Mammary epithelial cell (primary cell): ENCODE results near the gene STARD13.

Experiments used
- EZH2 ChIP-seq: IDR thresholded peaks from 2 replicates; pipeline ENCODE4 v1.6.1; 2012; ENCODE audit warnings: low read length, inconsistent platforms, borderline replicate concordance
- TF ChIP-seq, protein P1 (sequence below), 2 donors: IDR thresholded peaks in 1 of 2; conservative IDR thresholded peaks in 1 of 2; 2 replicates each; pipeline ENCODE4 v1.5.1; 2011 to 2012; ENCODE audit warnings: inconsistent platforms in 2 of 2, low read length in 2 of 2, mild to moderate bottlenecking in 2 of 2, control low read depth in 1 of 2, low read depth in 1 of 2; ENCODE audit not compliant: insufficient read depth in 1 of 2; ENCODE audit errors: extremely low read depth in 1 of 2

DNA sequence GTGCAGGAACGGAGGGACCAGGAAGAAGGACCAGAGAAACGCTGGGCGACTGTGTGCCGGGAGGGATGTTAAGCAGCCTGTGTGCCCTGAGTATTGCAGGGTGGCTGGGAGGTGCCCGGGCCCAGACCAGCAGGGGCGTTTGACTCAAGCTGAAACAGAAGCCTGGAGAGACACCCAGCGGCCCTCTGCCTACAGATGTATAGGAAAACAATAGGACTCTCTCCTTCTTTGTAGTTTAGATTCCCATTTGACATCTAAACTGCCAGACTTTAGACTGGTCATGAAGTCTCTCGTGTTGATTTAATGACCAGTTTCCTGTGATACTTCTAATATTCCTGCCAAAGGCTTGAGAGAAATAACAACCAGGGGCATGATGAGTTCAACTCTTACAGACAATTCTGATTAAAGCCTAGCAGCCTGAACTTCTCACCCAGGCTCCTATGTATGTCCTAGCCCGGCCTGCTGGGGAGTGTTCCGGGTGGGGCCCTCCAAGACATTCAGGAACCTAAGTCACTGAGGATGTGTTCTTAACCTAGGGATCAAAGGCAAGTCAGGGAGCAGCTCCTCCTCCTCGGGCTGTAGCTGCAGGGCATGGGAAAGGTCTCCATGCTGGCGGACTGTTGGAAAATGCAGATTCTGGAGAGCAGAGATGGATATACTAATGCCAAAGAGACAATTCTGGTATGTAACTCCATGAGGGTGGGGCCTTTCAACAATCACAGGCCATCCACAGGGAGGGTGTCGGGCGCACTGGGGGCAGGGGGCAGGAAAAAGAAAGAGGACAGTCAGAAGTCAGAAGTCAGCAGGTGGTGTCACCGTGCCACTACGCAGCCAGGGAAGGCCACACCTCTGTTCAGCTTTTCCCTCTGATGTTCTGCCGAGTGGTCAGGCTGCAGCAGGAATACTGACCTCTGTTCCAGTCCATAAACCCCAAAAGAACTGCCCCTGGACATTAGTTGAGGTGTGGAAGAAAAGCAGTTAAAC, 131.8 kb downstream of the STARD13 start:
- TF ChIP-seq, protein P1, sequence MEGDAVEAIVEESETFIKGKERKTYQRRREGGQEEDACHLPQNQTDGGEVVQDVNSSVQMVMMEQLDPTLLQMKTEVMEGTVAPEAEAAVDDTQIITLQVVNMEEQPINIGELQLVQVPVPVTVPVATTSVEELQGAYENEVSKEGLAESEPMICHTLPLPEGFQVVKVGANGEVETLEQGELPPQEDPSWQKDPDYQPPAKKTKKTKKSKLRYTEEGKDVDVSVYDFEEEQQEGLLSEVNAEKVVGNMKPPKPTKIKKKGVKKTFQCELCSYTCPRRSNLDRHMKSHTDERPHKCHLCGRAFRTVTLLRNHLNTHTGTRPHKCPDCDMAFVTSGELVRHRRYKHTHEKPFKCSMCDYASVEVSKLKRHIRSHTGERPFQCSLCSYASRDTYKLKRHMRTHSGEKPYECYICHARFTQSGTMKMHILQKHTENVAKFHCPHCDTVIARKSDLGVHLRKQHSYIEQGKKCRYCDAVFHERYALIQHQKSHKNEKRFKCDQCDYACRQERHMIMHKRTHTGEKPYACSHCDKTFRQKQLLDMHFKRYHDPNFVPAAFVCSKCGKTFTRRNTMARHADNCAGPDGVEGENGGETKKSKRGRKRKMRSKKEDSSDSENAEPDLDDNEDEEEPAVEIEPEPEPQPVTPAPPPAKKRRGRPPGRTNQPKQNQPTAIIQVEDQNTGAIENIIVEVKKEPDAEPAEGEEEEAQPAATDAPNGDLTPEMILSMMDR (conservative IDR thresholded peaks at IDR 0.05 in 1 of 2, IDR thresholded peaks at IDR 0.05 in 1 of 2; ENCODE audit: extremely low read depth in 1 of 2, insufficient read depth in 1 of 2, low read depth in 1 of 2, low read length in 2 of 2), result no peak
- TF ChIP-seq EZH2, result no peak
